ENCODE measurements around the gene RPS21. TPM values are rescaled to one million over a fixed set of nuclear protein-coding genes. Genes with fewer than 3 reads are reported as not detected.

RPS21 gene
- total and polyA plus RNA-seq, 8 donors = 239 to 7,615 (median 2,549) TPM

DNA sequence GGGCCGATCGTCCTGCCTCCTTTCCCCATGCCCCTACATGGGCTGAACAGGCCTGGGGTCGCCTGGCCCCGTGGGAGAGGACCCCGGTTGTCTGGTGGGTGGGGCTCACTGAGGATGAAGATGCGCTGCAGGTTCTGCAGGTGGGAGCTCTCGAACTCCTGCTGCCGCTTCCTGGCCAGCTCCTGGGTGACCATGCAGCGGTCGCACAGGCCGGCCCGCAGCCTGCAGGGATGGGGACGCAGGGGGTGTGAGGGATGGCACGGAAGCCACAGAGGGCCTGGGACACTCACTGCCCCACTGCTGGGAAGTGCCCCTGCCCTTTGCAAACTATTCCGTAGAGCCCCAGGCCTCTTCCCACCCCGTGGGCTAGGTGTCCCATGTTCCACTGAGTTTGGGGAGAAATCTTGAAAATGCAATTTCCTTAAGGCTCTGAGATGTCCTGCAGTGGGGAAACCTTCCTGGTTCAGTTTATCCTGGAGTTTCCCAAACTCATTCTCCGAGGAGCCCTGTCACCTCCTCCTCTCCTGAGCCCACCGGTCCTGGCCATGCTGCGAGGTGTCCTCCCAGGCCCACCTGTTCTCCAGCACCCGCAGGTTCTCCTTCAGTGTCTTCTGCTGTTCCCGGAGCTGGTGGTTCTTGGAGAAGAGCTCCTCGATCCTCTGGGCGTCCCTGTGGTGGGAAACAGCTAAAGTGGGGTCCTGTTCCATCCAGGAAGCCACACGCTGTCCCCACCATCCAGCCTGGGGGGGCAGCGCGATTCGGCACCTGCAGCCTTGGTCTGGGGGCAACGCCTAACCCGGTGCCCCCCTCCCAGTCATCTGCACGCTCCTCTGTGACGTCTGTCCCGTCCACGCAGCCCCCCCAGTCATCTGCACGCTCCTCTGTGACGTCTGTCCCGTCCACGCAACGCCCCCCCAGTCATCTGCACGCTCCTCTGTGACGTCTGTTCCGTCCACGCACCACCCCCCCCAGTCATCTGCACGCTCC lies 30.0 kb downstream of the RPS21 start:
- Histone ChIP-seq H3K4me1 (peaks cover 1 to 28% (median 14%) of the 10 kb centered on the region in 4 donors), H3K27ac (no peak overlapping the region), H3K27me3 (peaks cover 0 to 35% (median 0%) of the 10 kb centered on the region in 3 donors), H3K4me3 (no peak overlapping the region), H3K9me3 (no peaks in the 10 kb centered on the region), H3K36me3 (no peaks in the 10 kb centered on the region)
- intact Hi-C loops (cut with DNase I; ENCODE audit: low total_unique reads) = no loop called here
- TF ChIP-seq POLR2A (IDR thresholded peaks at IDR 0.05) = no peak
- TF ChIP-seq EP300 (IDR thresholded peaks at IDR 0.05) = no peak
- TF ChIP-seq, protein P1, sequence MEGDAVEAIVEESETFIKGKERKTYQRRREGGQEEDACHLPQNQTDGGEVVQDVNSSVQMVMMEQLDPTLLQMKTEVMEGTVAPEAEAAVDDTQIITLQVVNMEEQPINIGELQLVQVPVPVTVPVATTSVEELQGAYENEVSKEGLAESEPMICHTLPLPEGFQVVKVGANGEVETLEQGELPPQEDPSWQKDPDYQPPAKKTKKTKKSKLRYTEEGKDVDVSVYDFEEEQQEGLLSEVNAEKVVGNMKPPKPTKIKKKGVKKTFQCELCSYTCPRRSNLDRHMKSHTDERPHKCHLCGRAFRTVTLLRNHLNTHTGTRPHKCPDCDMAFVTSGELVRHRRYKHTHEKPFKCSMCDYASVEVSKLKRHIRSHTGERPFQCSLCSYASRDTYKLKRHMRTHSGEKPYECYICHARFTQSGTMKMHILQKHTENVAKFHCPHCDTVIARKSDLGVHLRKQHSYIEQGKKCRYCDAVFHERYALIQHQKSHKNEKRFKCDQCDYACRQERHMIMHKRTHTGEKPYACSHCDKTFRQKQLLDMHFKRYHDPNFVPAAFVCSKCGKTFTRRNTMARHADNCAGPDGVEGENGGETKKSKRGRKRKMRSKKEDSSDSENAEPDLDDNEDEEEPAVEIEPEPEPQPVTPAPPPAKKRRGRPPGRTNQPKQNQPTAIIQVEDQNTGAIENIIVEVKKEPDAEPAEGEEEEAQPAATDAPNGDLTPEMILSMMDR (IDR thresholded peaks at IDR 0.05) = no peak
- no peak for TF ChIP-seq POLR2AphosphoS5 (IDR thresholded peaks at IDR 0.05)
- WGBS, 5 donors = 80 to 91% (median 86%) methylated on average over 32 to 43 of the region's 43 CpGs
- DNase-seq = no peak

DNA sequence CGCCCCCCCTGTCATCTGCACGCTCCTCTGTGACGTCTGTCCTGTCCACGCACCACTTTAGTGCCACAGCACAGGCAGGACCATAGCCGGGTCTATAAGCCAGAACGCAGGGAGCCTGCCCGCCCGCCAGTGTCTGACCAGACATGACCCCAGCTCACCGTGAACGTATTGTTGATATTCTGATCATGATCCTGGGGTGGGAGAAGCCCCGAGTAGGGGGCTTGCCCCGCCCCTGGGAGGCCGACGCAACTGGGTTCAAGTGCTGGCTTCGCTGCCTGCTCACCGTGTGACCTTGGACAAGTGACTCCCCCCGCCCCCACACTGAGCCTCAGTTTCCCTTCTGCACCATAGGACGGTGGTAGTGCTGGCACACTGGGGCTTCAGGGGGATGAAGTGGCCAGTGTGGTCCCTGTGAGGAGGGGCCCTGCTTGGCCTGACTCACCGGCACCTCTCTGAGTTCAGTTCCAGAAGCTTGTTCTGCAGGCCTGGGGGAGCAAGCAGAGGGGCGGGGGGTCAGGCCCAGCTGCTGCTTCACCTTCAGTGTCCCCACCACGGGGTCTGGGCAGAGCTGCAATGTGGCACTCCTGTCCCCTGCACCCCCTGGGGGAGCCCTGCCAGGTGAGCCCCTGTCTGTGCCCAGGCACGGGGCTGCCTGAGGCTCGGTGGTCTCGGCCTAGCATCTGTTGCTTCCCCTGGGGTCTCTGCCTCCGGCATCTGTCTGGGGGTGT lies 31.2 kb downstream of the RPS21 start:
- Histone ChIP-seq H3K4me1 (peaks cover 0 to 16% (median 7%) of the 10 kb centered on the region in 4 donors), H3K4me3 (no peak overlapping the region), H3K9me3 (no peaks in the 10 kb centered on the region), H3K27me3 (peaks cover 0 to 40% (median 0%) of the 10 kb centered on the region in 3 donors), H3K27ac (no peak overlapping the region), H3K36me3 (no peaks in the 10 kb centered on the region)
- no peak for TF ChIP-seq EP300 (IDR thresholded peaks at IDR 0.05)
- no peak for TF ChIP-seq POLR2A (IDR thresholded peaks at IDR 0.05)
- TF ChIP-seq, protein P1 (IDR thresholded peaks at IDR 0.05) = no peak
- no peak for TF ChIP-seq POLR2AphosphoS5 (IDR thresholded peaks at IDR 0.05)
- DNase-seq = no peak
- 80 to 86% (median 83%) methylated on average over 17 to 25 of the region's 25 CpGs for WGBS, 5 donors
- intact Hi-C loops (cut with DNase I; ENCODE audit: low total_unique reads) = no loop called here

GRCh38 chr20:62418709-62419487 lies 32.0 kb downstream of the RPS21 start:
- H3K36me3 ChIP-seq = no peaks in the 10 kb centered on the region
- H3K4me1 ChIP-seq = peaks cover 0 to 16% (median 4%) of the 10 kb centered on the region in 4 donors
- 73 to 82% (median 75%) methylated on average over 15 to 19 of the region's 19 CpGs for WGBS, 5 donors
- H3K9me3 ChIP-seq = no peaks in the 10 kb centered on the region
- H3K27ac ChIP-seq = no peak overlapping the region
- no peak overlapping the region for H3K4me3 ChIP-seq
- peaks cover 0 to 48% (median 0%) of the 10 kb centered on the region in 3 donors for H3K27me3 ChIP-seq
- TF ChIP-seq, protein P1 (IDR thresholded peaks at IDR 0.05) = no peak
- TF ChIP-seq POLR2A (IDR thresholded peaks at IDR 0.05) = no peak
- no peak for TF ChIP-seq EP300 (IDR thresholded peaks at IDR 0.05)
- TF ChIP-seq POLR2AphosphoS5 (IDR thresholded peaks at IDR 0.05) = no peak
- DNase-seq = no peak
- intact Hi-C loops (cut with DNase I; ENCODE audit: low total_unique reads) = no loop called here

DNA sequence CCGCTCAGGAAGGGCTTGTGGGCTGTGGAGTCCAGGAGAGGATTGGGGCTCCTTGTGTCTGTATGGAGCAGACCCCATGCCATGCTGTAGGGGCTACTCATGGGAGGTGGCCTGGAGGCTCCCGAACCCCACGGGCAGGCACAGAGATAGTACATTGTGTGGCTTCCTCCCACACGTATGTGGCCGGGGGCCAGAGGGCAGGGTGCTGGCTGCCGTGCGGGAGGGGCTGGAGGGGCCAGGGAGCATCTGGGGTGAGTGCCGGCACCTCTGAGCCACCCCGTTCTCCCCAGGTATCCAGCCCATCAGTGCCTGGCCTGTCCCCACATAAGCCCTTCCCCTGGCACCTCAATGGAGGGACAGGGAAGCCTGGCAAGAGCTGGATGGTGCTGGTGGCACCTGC lies 32.9 kb downstream of the RPS21 start:
- H3K4me1 ChIP-seq = peaks cover 0 to 16% (median 4%) of the 10 kb centered on the region in 4 donors
- no peak for TF ChIP-seq POLR2A (IDR thresholded peaks at IDR 0.05)
- TF ChIP-seq POLR2AphosphoS5 (IDR thresholded peaks at IDR 0.05) = no peak
- TF ChIP-seq, protein P1 (IDR thresholded peaks at IDR 0.05) = no peak
- TF ChIP-seq EP300 (IDR thresholded peaks at IDR 0.05) = no peak
- intact Hi-C loops (cut with DNase I; ENCODE audit: low total_unique reads) = no loop called here
- H3K9me3 ChIP-seq = no peaks in the 10 kb centered on the region
- WGBS, 5 donors = 70 to 82% (median 71%) methylated on average over 4 to 9 of the region's 9 CpGs
- no peak overlapping the region for H3K27ac ChIP-seq
- no peaks in the 10 kb centered on the region for H3K36me3 ChIP-seq
- peaks cover 0 to 56% (median 0%) of the 10 kb centered on the region in 3 donors for H3K27me3 ChIP-seq
- no peak for DNase-seq
- H3K4me3 ChIP-seq = no peak overlapping the region
